Heart right ventricle (tissue), 16 donors: ENCODE measurements around the gene SLC39A2. TPM values are rescaled to one million over a fixed set of nuclear protein-coding genes. Genes with fewer than 3 reads are reported as not detected.
A peak's percentile ranks its signal among the peaks of the same experiment; 100 is the strongest.

Source experiments
- ATAC-seq, 8 donors: fragments of 200-7000 bp; cut with Tn5 transposase; one replicate each; pipeline ENCODE4 v1.9.1; 2020; ENCODE audit warnings: mild to moderate bottlenecking in 8 of 8, moderate library complexity in 8 of 8, moderate number of reproducible peaks in 1 of 8
- DNase-seq, 2 donors: peaks; one replicate each; pipeline ENCODE4 v3.0.0-alpha.2; 2020
- H3K27ac ChIP-seq, 10 donors: fragments of 200-600 bp; sonication (generic) in 2 of 10; one replicate each; pipeline versions ENCODE4 v1.5.0 to v1.8.0; 2020 to 2022; ENCODE audit warnings: mild to moderate bottlenecking in 3 of 10
- H3K27me3 ChIP-seq, 7 donors: fragments of 200-600 bp; one replicate each; pipeline ENCODE4 v1.8.0; 2021 to 2022; ENCODE audit warnings: mild to moderate bottlenecking in 2 of 7
- H3K36me3 ChIP-seq, 9 donors: fragments of 200-600 bp; sonication (generic) in 1 of 9; one replicate each; pipeline versions ENCODE4 v1.5.0 to v1.8.0; 2020 to 2022; ENCODE audit warnings: mild to moderate bottlenecking in 2 of 9
- H3K4me1 ChIP-seq, 9 donors: fragments of 200-600 bp; sonication (generic) in 1 of 9; one replicate each; pipeline versions ENCODE4 v1.5.0 to v1.8.0; 2020 to 2022; ENCODE audit warnings: mild to moderate bottlenecking in 4 of 9
- H3K4me3 ChIP-seq, 10 donors: fragments of 200-600 bp; sonication (generic) in 2 of 10; one replicate each; pipeline versions ENCODE4 v1.5.0 to v1.8.0; 2020 to 2022; ENCODE audit warnings: mild to moderate bottlenecking in 7 of 10, moderate library complexity in 2 of 10
- H3K9me3 ChIP-seq, 11 donors: fragments of 200-600 bp in 10 of 11; sonication (generic) in 2 of 11; one replicate each; pipeline versions ENCODE4 v1.5.0 to v1.8.0; 2013 to 2022; ENCODE audit warnings: mild to moderate bottlenecking in 2 of 11, control low read depth in 1 of 11, moderate library complexity in 1 of 11
- WGBS, 2 donors: extraction: QIAGEN DNeasy Blood & Tissue Kit; methylation state at CpG; one replicate each; pipeline ENCODE4 v1.1.7; 2013; ENCODE audit warnings: inconsistent platforms in 1 of 2; 5-methylcytosine and 5-hydroxymethylcytosine counted together
- intact Hi-C, 10 donors: fragments of 100-400 bp; cut with DNase I; formaldehyde crosslinking; loops; one replicate each; pipeline versions ENCODE4 v1.11.1 to v1.14.2; 2022
- polyA plus RNA-seq, 2 donors: library from polyadenylated mRNA; stranded (reverse); fragments of 200-250 nt; gene quantifications; one replicate each; pipeline ENCODE4 v1.2.3, GENCODE V29; 2013
- total RNA-seq, 10 donors: library from RNA; stranded (reverse); fragmentation: NEBNext Ultra II Directional in 3 of 10; extraction: Animal tissue kit (Norgen Biotek cat#: 25700) in 3 of 10; gene quantifications; one replicate each; pipeline versions ENCODE4 v1.2.1 to v1.2.4, GENCODE V29; 2021 to 2023
- TF ChIP-seq, protein P1 (sequence below), 9 donors: fragments of 200-600 bp; sonication (generic) in 2 of 9; IDR thresholded peaks; one replicate each; pipeline versions ENCODE4 v1.5.0 to v1.8.0; 2021 to 2022; ENCODE audit warnings: antibody characterized with exemption in 9 of 9, mild to moderate bottlenecking in 5 of 9, moderate library complexity in 1 of 9
- donor health status: Arrhythmogenic right ventricular cardiomyopathy.
- donor health status: ischemic (EF 13 %, LVEDD 7.1; RV severe dilation, severe dysfunction).
- donor health status: healthy with polysubstance abuse.
- donor health status: DM: no; HTN: yes; CAD: no.
- donor health status: DM: no; HTN: no; CAD: no.
- donor health status: ischemic (EF 25% LVEDD 6.9; RV normal size, moderate dysfunction).
- donor health status: ischemic (EF 25% LVEDD 5.7; RV mildly dilated, moderate dysfunction).
- donor health status: healthy.
- donor health status: DM: yes; HTN: yes; CAD: no.
- donor health status: Ischemic cardiomyopathy.
- donor health status: ischemic (EF 35%, LVEDD 5.7; RV mildly dilated, moderate dysfunction).
- donor health status: nonischemic (EF 11% LVEDD 7.7; RV severe dilation, severe dysfunction).
- donor health status: DM: yes; HTN: yes; CAD: no.
- donor health status: PGD.
- donor health status: ischemic (EF 29% LVEDD 5.4; RV normal size, mild dysfunction).
- donor health status: nonischemic (EF 23%, LVEDD 6.1; RV moderate dilation, normal function).

Gene SLC39A2
- total and polyA plus RNA-seq, 12 donors: not detected

GRCh38 chr14:20989471-20989786 lies 9.7 kb upstream of the SLC39A2 start:
- 1 to 3% methylated on average over 11 of the region's 11 CpGs for WGBS, 2 donors
- peaks cover 5 to 46% (median 26%) of the 10 kb centered on the region in 9 donors for H3K4me1 ChIP-seq
- DNase-seq: no peak
- TF ChIP-seq, protein P1, sequence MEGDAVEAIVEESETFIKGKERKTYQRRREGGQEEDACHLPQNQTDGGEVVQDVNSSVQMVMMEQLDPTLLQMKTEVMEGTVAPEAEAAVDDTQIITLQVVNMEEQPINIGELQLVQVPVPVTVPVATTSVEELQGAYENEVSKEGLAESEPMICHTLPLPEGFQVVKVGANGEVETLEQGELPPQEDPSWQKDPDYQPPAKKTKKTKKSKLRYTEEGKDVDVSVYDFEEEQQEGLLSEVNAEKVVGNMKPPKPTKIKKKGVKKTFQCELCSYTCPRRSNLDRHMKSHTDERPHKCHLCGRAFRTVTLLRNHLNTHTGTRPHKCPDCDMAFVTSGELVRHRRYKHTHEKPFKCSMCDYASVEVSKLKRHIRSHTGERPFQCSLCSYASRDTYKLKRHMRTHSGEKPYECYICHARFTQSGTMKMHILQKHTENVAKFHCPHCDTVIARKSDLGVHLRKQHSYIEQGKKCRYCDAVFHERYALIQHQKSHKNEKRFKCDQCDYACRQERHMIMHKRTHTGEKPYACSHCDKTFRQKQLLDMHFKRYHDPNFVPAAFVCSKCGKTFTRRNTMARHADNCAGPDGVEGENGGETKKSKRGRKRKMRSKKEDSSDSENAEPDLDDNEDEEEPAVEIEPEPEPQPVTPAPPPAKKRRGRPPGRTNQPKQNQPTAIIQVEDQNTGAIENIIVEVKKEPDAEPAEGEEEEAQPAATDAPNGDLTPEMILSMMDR (IDR thresholded peaks at IDR 0.05): no peak
- no peaks in the 10 kb centered on the region for H3K27me3 ChIP-seq
- H3K27ac ChIP-seq: peak overlapping the region; percentile 49 to 87 (median 84)
- no peaks in the 10 kb centered on the region for H3K9me3 ChIP-seq
- peaks cover 0 to 35% (median 29%) of the 10 kb centered on the region in 9 donors for H3K36me3 ChIP-seq
- intact Hi-C loops: no loop called here
- ATAC-seq: no peak
- H3K4me3 ChIP-seq: peak overlapping the region; percentile 46 to 97 (median 86)

DNA sequence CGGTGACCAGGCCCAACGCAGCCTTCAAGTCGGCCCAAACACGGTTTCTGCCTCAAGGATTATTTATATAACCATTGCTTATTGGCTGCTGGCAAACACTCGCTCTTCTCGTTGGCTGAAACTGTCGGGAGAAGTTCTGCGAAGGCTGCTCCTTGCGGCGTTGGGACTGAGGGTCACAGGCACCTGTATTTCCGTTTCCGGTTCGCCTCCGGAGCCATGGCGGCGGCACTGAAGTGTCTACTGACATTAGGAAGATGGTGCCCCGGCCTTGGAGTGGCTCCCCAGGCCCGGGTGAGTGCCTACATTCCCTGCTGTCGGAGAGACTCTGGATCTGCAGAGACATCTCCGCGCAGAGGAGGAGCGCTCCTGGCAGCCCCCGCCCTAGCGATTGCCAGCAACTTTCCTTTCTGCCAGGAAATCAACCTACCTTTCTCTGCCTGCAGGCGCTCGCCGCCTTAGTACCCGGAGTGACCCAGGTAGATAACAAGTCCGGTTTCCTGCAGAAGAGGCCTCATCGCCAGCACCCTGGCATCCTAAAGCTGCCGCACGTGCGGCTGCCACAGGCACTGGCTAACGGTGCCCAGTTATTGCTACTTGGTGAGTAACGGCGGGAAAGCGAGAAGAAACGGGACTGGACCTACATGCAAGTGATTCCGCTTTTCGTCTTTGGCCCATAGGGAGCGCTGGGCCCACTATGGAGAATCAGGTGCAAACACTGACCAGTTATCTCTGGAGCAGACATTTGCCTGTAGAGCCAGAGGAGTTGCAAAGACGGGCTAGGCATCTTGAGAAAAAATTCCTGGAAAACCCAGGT lies 9.1 kb upstream of the SLC39A2 start, which contains the start of gene METTL17:
Gene METTL17 (plus strand): TSS at position 194 of the 814 bp plus-strand sequence. CDS start 23 bp downstream, at position 217.
- Histone ChIP-seq H3K27me3 (no peaks in the 10 kb centered on the region), H3K36me3 (peaks cover 0 to 41% (median 34%) of the 10 kb centered on the region in 9 donors), H3K27ac (peak within 1 kb of the TSS; percentile 49 to 87 (median 84)), H3K4me3 (peak within 1 kb of the TSS; percentile 46 to 97 (median 86)), H3K9me3 (no peaks in the 10 kb centered on the region), H3K4me1 (peaks cover 5 to 46% (median 26%) of the 10 kb centered on the region in 9 donors)
- WGBS, 2 donors: 0% methylated on average over 42 of the region's 42 CpGs
- peak; percentile 87 to 93 for DNase-seq
- TF ChIP-seq, protein P1 (IDR thresholded peaks at IDR 0.05): peak in 5 of 9 donors; percentile 14 to 40 (median 28)
- peak; percentile 95 to 98 (median 97) for ATAC-seq
- intact Hi-C loops: no loop called here

DNA sequence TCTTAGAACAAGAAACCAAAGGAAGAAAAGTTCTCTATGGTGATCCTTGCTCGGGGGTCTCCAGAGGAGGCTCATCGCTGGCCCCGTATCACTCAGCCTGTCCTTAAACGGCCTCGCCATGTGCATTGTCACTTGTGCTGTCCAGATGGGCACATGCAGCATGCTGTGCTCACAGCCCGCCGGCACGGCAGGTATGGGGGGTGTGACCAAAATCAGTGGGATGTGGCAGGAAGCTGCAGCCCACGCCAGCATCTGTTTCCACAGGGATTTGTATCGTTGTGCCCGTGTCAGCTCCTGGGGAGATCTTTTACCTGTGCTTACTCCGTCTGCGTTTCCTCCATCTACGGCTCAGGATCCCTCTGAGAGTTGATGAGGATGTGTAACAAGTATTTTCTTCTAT lies 2.6 kb upstream of the SLC39A2 start:
- intact Hi-C loops: no loop called here
- TF ChIP-seq, protein P1 (IDR thresholded peaks at IDR 0.05): no peak
- no peak for DNase-seq
- Histone ChIP-seq H3K27me3 (no peaks in the 10 kb centered on the region), H3K36me3 (peaks cover 0 to 66% (median 58%) of the 10 kb centered on the region in 9 donors), H3K9me3 (no peaks in the 10 kb centered on the region), H3K4me1 (peaks cover 0 to 8% (median 5%) of the 10 kb centered on the region in 9 donors), H3K27ac (no peak overlapping the region), H3K4me3 (no peak overlapping the region)
- ATAC-seq: no peak
- WGBS, 2 donors: 87 to 89% methylated on average over 14 of the region's 14 CpGs

DNA sequence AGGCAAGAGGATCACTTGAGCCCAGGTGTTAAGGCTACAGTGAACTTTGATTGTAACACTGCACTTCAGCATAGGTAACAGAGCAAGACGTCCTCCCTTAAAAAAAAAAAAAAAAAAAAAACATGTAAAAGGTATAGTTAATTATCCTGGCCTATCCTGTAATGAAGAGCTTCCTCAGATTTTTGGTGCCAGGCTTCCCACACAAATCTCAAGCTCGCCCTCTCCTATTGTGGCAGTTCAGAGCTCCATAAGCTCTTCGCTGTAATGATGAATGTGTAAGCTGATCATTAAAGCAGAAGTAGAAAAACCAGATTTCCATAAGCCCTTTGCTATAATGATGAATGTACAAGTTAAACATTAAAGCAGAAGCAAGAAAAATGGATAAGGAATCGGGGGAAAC lies 2.0 kb upstream of the SLC39A2 start:
- peaks cover 0 to 2% (median 0%) of the 10 kb centered on the region in 9 donors for H3K4me1 ChIP-seq
- WGBS, 2 donors: 69 to 84% methylated on average over 4 of the region's 4 CpGs
- no peak overlapping the region for H3K27ac ChIP-seq
- TF ChIP-seq, protein P1 (IDR thresholded peaks at IDR 0.05): no peak
- intact Hi-C loops: no loop called here
- ATAC-seq: no peak
- no peaks in the 10 kb centered on the region for H3K27me3 ChIP-seq
- DNase-seq: no peak
- H3K9me3 ChIP-seq: no peaks in the 10 kb centered on the region
- H3K36me3 ChIP-seq: peaks cover 0 to 60% (median 52%) of the 10 kb centered on the region in 9 donors
- no peak overlapping the region for H3K4me3 ChIP-seq
